ENCODE measurements around the gene A1BG.

A1BG gene

GRCh38 chr19:58300620-58301019 is 52.7 kb downstream of the A1BG start:
- no peak for DNase-seq (ENCODE audit: low spot score)

GRCh38 chr19:58296104-58296503 is 57.2 kb downstream of the A1BG start:
- DNase-seq (ENCODE audit: low spot score) = no peak

All from D341Med (cell line).